ENCODE data around the gene BGLAP.

- TF ChIP-seq, protein P1, sequence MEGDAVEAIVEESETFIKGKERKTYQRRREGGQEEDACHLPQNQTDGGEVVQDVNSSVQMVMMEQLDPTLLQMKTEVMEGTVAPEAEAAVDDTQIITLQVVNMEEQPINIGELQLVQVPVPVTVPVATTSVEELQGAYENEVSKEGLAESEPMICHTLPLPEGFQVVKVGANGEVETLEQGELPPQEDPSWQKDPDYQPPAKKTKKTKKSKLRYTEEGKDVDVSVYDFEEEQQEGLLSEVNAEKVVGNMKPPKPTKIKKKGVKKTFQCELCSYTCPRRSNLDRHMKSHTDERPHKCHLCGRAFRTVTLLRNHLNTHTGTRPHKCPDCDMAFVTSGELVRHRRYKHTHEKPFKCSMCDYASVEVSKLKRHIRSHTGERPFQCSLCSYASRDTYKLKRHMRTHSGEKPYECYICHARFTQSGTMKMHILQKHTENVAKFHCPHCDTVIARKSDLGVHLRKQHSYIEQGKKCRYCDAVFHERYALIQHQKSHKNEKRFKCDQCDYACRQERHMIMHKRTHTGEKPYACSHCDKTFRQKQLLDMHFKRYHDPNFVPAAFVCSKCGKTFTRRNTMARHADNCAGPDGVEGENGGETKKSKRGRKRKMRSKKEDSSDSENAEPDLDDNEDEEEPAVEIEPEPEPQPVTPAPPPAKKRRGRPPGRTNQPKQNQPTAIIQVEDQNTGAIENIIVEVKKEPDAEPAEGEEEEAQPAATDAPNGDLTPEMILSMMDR (IDR thresholded peaks at IDR 0.05), result no peak
- no peak for TF ChIP-seq POLR2A (IDR thresholded peaks at IDR 0.05)
These were observed 37.3 kb upstream of the BGLAP start for GRCh38 chr1:156204686-156205085.
